Fibroblast of skin of left biceps (primary cell): ENCODE measurements around the gene OR5K3.

Source experiments
- DNase-seq, 2 experiments: peaks; one replicate each; pipeline ENCODE4 v3.0.0-alpha.2; 2013; ENCODE audit warnings: low read depth in 2 of 2

Gene OR5K3

DNA sequence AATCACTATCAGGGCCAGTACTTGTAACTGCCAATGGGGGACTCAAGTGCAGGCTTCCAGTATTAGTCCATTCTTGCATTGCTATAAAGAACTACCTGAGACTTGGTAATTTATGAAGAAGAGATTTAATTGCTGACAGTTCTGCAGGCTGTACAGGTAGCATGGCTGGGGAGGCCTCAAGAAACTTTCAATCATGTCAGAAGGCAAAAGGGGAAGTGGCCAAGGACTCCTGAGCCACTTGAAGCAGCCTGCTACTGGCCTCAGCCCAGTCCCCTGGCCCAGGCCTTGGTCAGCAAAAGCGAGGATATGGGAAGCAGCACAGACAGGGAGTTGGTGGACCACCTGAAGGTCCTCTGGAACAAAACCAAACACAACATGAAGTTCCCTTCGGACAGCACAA, 43.3 kb downstream of the OR5K3 start:
- no peak for DNase-seq

DNA sequence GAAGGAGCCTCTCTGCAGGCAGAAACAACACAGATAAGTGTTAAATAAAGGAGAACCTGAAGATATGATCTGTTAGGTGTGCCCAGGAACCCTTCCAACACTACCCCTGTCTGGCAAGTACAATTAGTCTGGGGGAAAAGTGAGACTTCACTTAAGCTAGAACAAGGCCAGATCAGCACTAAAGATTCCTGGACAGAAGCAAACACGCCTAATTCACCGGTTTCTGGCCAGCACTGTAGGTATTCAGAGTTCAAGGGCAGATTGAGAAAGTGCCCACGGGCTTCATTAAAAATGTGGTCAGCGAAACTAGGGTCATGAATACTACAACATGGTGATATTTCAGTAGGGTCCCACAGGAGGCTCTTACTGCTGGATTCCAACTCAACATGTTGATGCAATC, 43.9 kb downstream of the OR5K3 start:
- DNase-seq: no peak

DNA sequence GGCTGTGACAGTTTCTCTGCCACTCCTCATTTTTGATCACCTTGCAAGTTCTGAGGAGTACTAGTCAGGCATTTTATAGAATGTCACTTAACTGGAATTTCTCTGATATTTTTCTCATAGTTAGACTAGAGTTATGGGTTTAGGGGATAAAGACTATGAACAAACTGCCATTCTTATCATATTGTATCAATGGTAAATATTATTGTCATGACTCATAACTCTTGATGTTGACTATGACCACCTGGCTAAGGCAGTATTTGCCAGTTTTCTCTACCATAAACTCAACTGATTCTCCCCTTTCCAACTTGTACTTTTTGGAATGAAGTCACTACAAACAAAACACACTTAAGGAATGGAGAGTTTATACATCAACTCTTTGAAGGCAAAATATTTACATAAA, 49.8 kb downstream of the OR5K3 start:
- no peak for DNase-seq
